SU-DHL-6 (cell line): ENCODE results near the gene CAMKK1.

Source experiments
- H2AFZ ChIP-seq: fragments of 200-600 bp; sonication (generic); 2 replicates; pipeline ENCODE4 v1.6.1; 2014; ENCODE audit warnings: low read depth, mild to moderate bottlenecking, moderate library complexity, mixed read lengths, antibody characterized with exemption, low read length; ENCODE audit not compliant: severe bottlenecking
- H3F3A ChIP-seq: fragments of 200-600 bp; shearing (Covaris generic); 2 replicates; pipeline ENCODE4 v1.6.0; 2016; ENCODE audit warnings: antibody characterized with exemption, mild to moderate bottlenecking; ENCODE audit not compliant: insufficient read depth
- H3K27ac ChIP-seq: fragments of 200-600 bp; sonication (generic); 2 replicates; pipeline ENCODE4 v1.5.1; 2016; ENCODE audit warnings: low read depth, mild to moderate bottlenecking, low read length, moderate library complexity, mixed read lengths
- H3K27me3 ChIP-seq: fragments of 200-600 bp; sonication (generic), shearing (Covaris generic); 2 replicates; pipeline ENCODE4 v1.6.0; 2014; ENCODE audit warnings: mild to moderate bottlenecking, low read length
- H3K36me3 ChIP-seq: fragments of 200-600 bp; sonication (generic); 2 replicates; pipeline ENCODE4 v1.6.1; 2014; ENCODE audit warnings: mild to moderate bottlenecking, low read length, mixed read lengths
- H3K4me2 ChIP-seq: fragments of 300-600, 200-600 bp; shearing (Covaris generic), sonication (generic); 2 replicates; pipeline ENCODE4 v1.6.0; 2014; ENCODE audit warnings: low read length, low read depth, mild to moderate bottlenecking; ENCODE audit not compliant: poor library complexity, severe bottlenecking
- H3K4me3 ChIP-seq: fragments of 200-600 bp; sonication (generic); 2 replicates; pipeline ENCODE4 v1.5.1; 2014; ENCODE audit warnings: antibody characterized with exemption, low read length, mild to moderate bottlenecking, mixed read lengths; ENCODE audit not compliant: insufficient read depth, poor library complexity, severe bottlenecking
- H3K79me2 ChIP-seq: fragments of 200-600 bp; sonication (generic); 2 replicates; pipeline ENCODE4 v1.6.1; 2014; ENCODE audit warnings: mild to moderate bottlenecking, low read length, moderate library complexity; ENCODE audit not compliant: insufficient read depth
- H3K9ac ChIP-seq: fragments of 200-600 bp; sonication (generic); 2 replicates; pipeline ENCODE4 v1.7.0; 2014; ENCODE audit warnings: mild to moderate bottlenecking, low read length
- H3K9me2 ChIP-seq: fragments of 200-600 bp; sonication (generic); replicated peaks from 2 replicates; pipeline ENCODE4 v1.6.1; 2014; ENCODE audit warnings: low read length; ENCODE audit not compliant: insufficient read depth
- H3K9me3 ChIP-seq: fragments of 200-600 bp; sonication (generic); 2 replicates; pipeline ENCODE4 v1.6.1; 2014; ENCODE audit warnings: low read length, mixed read lengths; ENCODE audit not compliant: insufficient read depth
- H4K20me1 ChIP-seq: fragments of 200-600 bp; sonication (generic); 2 replicates; pipeline ENCODE4 v1.6.1; 2014; ENCODE audit warnings: low read depth, mild to moderate bottlenecking, antibody characterized with exemption, low read length, moderate library complexity, mixed read lengths
- CTCF ChIP-seq: fragments of 200-600 bp; sonication (generic); IDR thresholded peaks from one replicate; pipeline ENCODE4 v1.5.1; 2017; ENCODE audit warnings: antibody characterized with exemption, mild to moderate bottlenecking, low read length, moderate library complexity; ENCODE audit not compliant: insufficient read depth, poor library complexity, severe bottlenecking
- EZH2phosphoT487 ChIP-seq: fragments of 200-600 bp; sonication (generic), shearing (Covaris generic); conservative IDR thresholded peaks from 2 replicates; pipeline ENCODE4 v1.6.1; 2018; ENCODE audit warnings: mild to moderate bottlenecking, antibody characterized with exemption, low read length, moderate library complexity, mixed read lengths

The CAMKK1 gene

GRCh38 chr17:3890082-3890877 lies 2.6 kb downstream of the CAMKK1 start:
- Histone ChIP-seq H3K79me2 (no peaks in the 10 kb centered on the region), H3K4me3 (no peak overlapping the region), H3K4me2 (no peak overlapping the region), H3K9me2 (no peaks in the 10 kb centered on the region), H3K36me3 (no peaks in the 10 kb centered on the region), H2AFZ (no peak overlapping the region), H3K9me3 (no peaks in the 10 kb centered on the region), H4K20me1 (no peaks in the 10 kb centered on the region), H3F3A (peaks cover 5% of the 10 kb centered on the region), H3K9ac (no peak overlapping the region), H3K27me3 (no peaks in the 10 kb centered on the region), H3K27ac (no peak overlapping the region)
- no peak for TF ChIP-seq CTCF
- no peak for TF ChIP-seq EZH2phosphoT487

GRCh38 chr17:3889325-3890012 lies 3.4 kb downstream of the CAMKK1 start:
- no peak overlapping the region for H2AFZ ChIP-seq
- H3K4me2 ChIP-seq = no peak overlapping the region
- H3K9me2 ChIP-seq = no peaks in the 10 kb centered on the region
- no peaks in the 10 kb centered on the region for H3K9me3 ChIP-seq
- TF ChIP-seq CTCF (no peak), EZH2phosphoT487 (no peak)
- H3K9ac ChIP-seq = no peak overlapping the region
- no peak overlapping the region for H3K27ac ChIP-seq
- no peaks in the 10 kb centered on the region for H3K79me2 ChIP-seq
- peaks cover 5% of the 10 kb centered on the region for H3F3A ChIP-seq
- no peak overlapping the region for H3K4me3 ChIP-seq
- no peaks in the 10 kb centered on the region for H4K20me1 ChIP-seq
- no peaks in the 10 kb centered on the region for H3K27me3 ChIP-seq
- no peaks in the 10 kb centered on the region for H3K36me3 ChIP-seq

DNA sequence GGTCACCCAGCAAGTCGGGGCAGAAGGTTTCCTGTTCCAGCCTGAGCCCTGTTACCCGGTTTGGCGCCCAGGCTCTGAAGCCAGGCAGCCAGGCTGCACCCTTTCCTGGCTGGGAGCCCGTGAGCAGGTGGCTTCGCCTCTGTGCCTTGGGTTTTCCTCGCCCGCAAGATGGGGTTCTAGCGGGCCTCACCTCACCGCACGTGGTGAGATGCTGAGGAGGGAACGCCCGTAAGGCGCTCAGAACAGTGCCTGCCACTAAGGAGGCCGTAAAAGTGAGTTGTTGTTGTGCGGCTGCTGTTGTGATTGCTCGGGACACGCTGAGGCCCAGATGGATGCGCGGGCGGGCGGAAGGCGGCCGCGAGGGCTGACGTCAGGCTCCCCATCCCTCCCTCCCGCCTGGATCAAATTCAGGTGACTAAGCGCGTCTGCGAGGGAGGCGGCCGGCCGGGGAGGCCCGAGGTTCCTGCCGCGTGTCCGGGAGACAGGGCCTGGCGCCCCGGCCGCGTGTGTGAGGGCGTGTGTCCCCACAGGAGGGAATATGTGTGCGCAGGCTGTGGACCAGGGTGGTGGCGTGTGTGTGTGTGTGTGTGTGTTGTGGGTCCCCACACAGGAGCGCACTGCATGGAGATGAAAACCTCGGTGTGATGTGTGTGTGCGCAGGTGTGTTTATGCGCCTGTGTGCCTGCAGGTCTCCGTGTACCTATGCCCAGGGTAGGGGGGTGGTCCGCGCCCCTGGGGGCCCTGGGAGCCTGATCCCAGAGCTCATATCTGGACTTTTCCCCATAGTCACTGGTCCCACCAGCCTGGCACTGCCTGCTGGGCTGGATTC lies 4.3 kb downstream of the CAMKK1 start:
- no peak overlapping the region for H3K9ac ChIP-seq
- H4K20me1 ChIP-seq = no peaks in the 10 kb centered on the region
- TF ChIP-seq EZH2phosphoT487 (no peak), CTCF (no peak)
- no peak overlapping the region for H3K27ac ChIP-seq
- no peaks in the 10 kb centered on the region for H3K27me3 ChIP-seq
- no peak overlapping the region for H2AFZ ChIP-seq
- H3K9me3 ChIP-seq = no peaks in the 10 kb centered on the region
- H3K4me2 ChIP-seq = no peak overlapping the region
- H3K36me3 ChIP-seq = no peaks in the 10 kb centered on the region
- no peak overlapping the region for H3K4me3 ChIP-seq
- peaks cover 5% of the 10 kb centered on the region for H3F3A ChIP-seq
- no peaks in the 10 kb centered on the region for H3K9me2 ChIP-seq
- H3K79me2 ChIP-seq = no peaks in the 10 kb centered on the region
